ENCODE data around the gene DAO.

GRCh38 chr12:108875280-108875679, 4.6 kb upstream of the DAO start:
- TF ChIP-seq POLR2AphosphoS5 (IDR thresholded peaks at IDR 0.05) = no peak
- no peak for TF ChIP-seq POLR2A (IDR thresholded peaks at IDR 0.05)
- TF ChIP-seq EP300 (IDR thresholded peaks at IDR 0.05) = no peak
